H1 (cell line): ENCODE data around the gene EPB41L4B. TPM values are rescaled to one million over a fixed set of nuclear protein-coding genes. Genes with fewer than 3 reads are reported as not detected.

Source experiments
- CTCF ChIA-PET: fragments of 300-600 bp; sonication (Branson Sonifier 250); formaldehyde crosslinking; loops from one replicate; lab custom pipeline; 2021; ENCODE audit not compliant: partially characterized antibody; lab: Charles Lee
- POLR2A ChIA-PET: fragments of 300-600 bp; sonication (Branson Sonifier 250); formaldehyde crosslinking; loops from one replicate; lab custom pipeline; 2021; ENCODE audit warnings: inconsistent platforms; ENCODE audit not compliant: partially characterized antibody; lab: Charles Lee
- DNase-seq, 2 experiments: peaks; one replicate each; pipeline versions ENCODE4 v3.0.0 to v3.0.0-alpha.2; 2010 to 2022; ENCODE audit warnings: low spot score in 2 of 2, low read depth in 1 of 2, mixed read lengths in 1 of 2
- FAIRE-seq: peaks from 2 replicates; lab custom pipeline; 2011; peaks lifted over from hg19 to GRCh38; lab: Jason Lieb, UNC
- H2AFZ ChIP-seq: 2 replicates; pipeline ENCODE4 v1.8.1; 2012; ENCODE audit warnings: low read length, inconsistent platforms
- H2AK5ac ChIP-seq: 2 replicates; pipeline ENCODE4 v1.6.1; 2013; ENCODE audit warnings: low read depth, low read length
- H2BK120ac ChIP-seq: replicated peaks from 2 replicates; pipeline ENCODE3; 2013; ENCODE audit warnings: low read depth, low read length, inconsistent platforms
- H2BK12ac ChIP-seq: 2 replicates; pipeline ENCODE4 v1.6.1; 2013; ENCODE audit warnings: low read depth, low read length
- H2BK15ac ChIP-seq: 2 replicates; pipeline ENCODE4 v1.6.1; 2013; ENCODE audit warnings: low read length
- H2BK20ac ChIP-seq: 2 replicates; pipeline ENCODE4 v1.6.1; 2013; ENCODE audit warnings: low read length
- H2BK5ac ChIP-seq: 2 replicates; pipeline ENCODE4 v1.6.1; 2013; ENCODE audit warnings: low read depth, low read length
- H3K14ac ChIP-seq: 2 replicates; pipeline ENCODE4 v1.6.1; 2013; ENCODE audit warnings: inconsistent platforms; ENCODE audit not compliant: insufficient read length
- H3K18ac ChIP-seq: 2 replicates; pipeline ENCODE4 v1.6.1; 2013; ENCODE audit warnings: low read length; ENCODE audit errors: extremely low read depth
- H3K23ac ChIP-seq: 2 replicates; pipeline ENCODE4 v1.6.1; 2013; ENCODE audit warnings: inconsistent platforms; ENCODE audit not compliant: insufficient read length
- H3K23me2 ChIP-seq: 2 replicates; pipeline ENCODE4 v1.6.1; 2013; ENCODE audit warnings: low read depth, low read length
- H3K27ac ChIP-seq: 2 replicates; pipeline ENCODE4 v1.6.1; 2011; ENCODE audit warnings: low read depth, low read length, inconsistent platforms
- H3K27me3 ChIP-seq, 4 experiments: replicated peaks in 1 of 4; 1 replicate in 1 of 4; 2 replicates in 3 of 4; pipeline versions ENCODE4 v1.6.1 to v1.8.1; 2011 to 2013; ENCODE audit warnings: low read length in 3 of 4, mild to moderate bottlenecking in 3 of 4, inconsistent platforms in 2 of 4, mixed read lengths in 2 of 4, moderate library complexity in 1 of 4; ENCODE audit not compliant: control insufficient read depth in 3 of 4, insufficient read depth in 3 of 4; ENCODE audit errors: extremely low read depth in 1 of 4
- H3K36me3 ChIP-seq, 4 experiments: 2 replicates each; pipeline versions ENCODE4 v1.6.1 to v1.8.1; 2011 to 2013; ENCODE audit warnings: mild to moderate bottlenecking in 4 of 4, low read length in 3 of 4, moderate library complexity in 2 of 4, control low read depth in 1 of 4, inconsistent platforms in 1 of 4; ENCODE audit not compliant: insufficient read depth in 4 of 4, control insufficient read depth in 2 of 4
- H3K4ac ChIP-seq: replicated peaks from 2 replicates; pipeline ENCODE3; 2013; ENCODE audit warnings: low read length, low read depth, mixed read lengths, inconsistent platforms; ENCODE audit not compliant: insufficient read length
- H3K4me1 ChIP-seq, 4 experiments: replicated peaks in 1 of 4; 1 replicate in 1 of 4; 2 replicates in 3 of 4; pipeline versions ENCODE4 v1.6.1 to v1.8.1; 2011 to 2013; ENCODE audit warnings: low read length in 3 of 4, inconsistent platforms in 2 of 4, mixed read lengths in 1 of 4; ENCODE audit not compliant: insufficient read depth in 4 of 4, control insufficient read depth in 3 of 4
- H3K4me2 ChIP-seq, 2 experiments: 2 replicates each; pipeline versions ENCODE4 v1.6.1 to v1.8.1; 2011 to 2013; ENCODE audit warnings: low read depth in 2 of 2, low read length in 2 of 2, control low read depth in 1 of 2, inconsistent platforms in 1 of 2, mild to moderate bottlenecking in 1 of 2; ENCODE audit not compliant: insufficient read depth in 1 of 2
- H3K4me3 ChIP-seq, 4 experiments: fragments of 200-600, 300-600 bp in 1 of 4; sonication (generic), shearing (Covaris generic), sonication (Bioruptor Twin) in 1 of 4; 2 replicates each; pipeline versions ENCODE4 v1.5.1 to v1.8.1; 2011 to 2016; ENCODE audit warnings: low read length in 4 of 4, low read depth in 3 of 4, control low read depth in 2 of 4, inconsistent platforms in 2 of 4, mild to moderate bottlenecking in 2 of 4, mixed read lengths in 1 of 4, moderate library complexity in 1 of 4; ENCODE audit not compliant: insufficient read depth in 2 of 4; ENCODE audit errors: extremely low read depth in 1 of 4
- H3K56ac ChIP-seq: replicated peaks from 2 replicates; pipeline ENCODE3; 2013; ENCODE audit warnings: low read depth, mild to moderate bottlenecking, mixed read lengths, low read length, inconsistent platforms; ENCODE audit not compliant: insufficient read length
- H3K79me1 ChIP-seq: 2 replicates; pipeline ENCODE4 v1.6.1; 2013; ENCODE audit warnings: low read depth, low read length, control low read depth
- H3K79me2 ChIP-seq, 2 experiments: 2 replicates each; pipeline versions ENCODE4 v1.6.1 to v1.8.1; 2012 to 2013; ENCODE audit warnings: low read length in 2 of 2, mild to moderate bottlenecking in 2 of 2, inconsistent platforms in 1 of 2; ENCODE audit not compliant: insufficient read depth in 2 of 2, control insufficient read depth in 1 of 2
- H3K9ac ChIP-seq, 4 experiments: replicated peaks in 1 of 4; 1 replicate in 1 of 4; 2 replicates in 3 of 4; pipeline versions ENCODE4 v1.6.1 to v1.8.1; 2011 to 2013; ENCODE audit warnings: low read depth in 3 of 4, low read length in 3 of 4, control low read depth in 2 of 4, mild to moderate bottlenecking in 2 of 4, moderate library complexity in 2 of 4, inconsistent platforms in 1 of 4; ENCODE audit errors: extremely low read depth in 1 of 4
- H3K9me3 ChIP-seq, 2 experiments: 2 replicates each; pipeline versions ENCODE4 v1.6.1 to v1.8.1; 2012 to 2013; ENCODE audit warnings: mild to moderate bottlenecking in 2 of 2, moderate library complexity in 2 of 2, control low read depth in 1 of 2, inconsistent platforms in 1 of 2, low read depth in 1 of 2, low read length in 1 of 2, mixed read lengths in 1 of 2; ENCODE audit not compliant: insufficient read depth in 2 of 2
- H4K20me1 ChIP-seq, 2 experiments: replicated peaks in 1 of 2; 2 replicates each; pipeline versions ENCODE3 to v1.8.1; 2011 to 2013; ENCODE audit warnings: inconsistent platforms in 2 of 2, low read length in 2 of 2, mild to moderate bottlenecking in 1 of 2; ENCODE audit not compliant: insufficient read depth in 2 of 2, control insufficient read depth in 1 of 2
- H4K5ac ChIP-seq: 2 replicates; pipeline ENCODE4 v1.6.1; 2013; ENCODE audit warnings: low read length, low read depth, mixed read lengths, inconsistent platforms; ENCODE audit not compliant: insufficient read length
- H4K8ac ChIP-seq: 2 replicates; pipeline ENCODE4 v1.8.0; 2013; ENCODE audit warnings: mild to moderate bottlenecking, moderate library complexity, low read length, inconsistent platforms; ENCODE audit not compliant: insufficient read depth; ENCODE audit errors: extremely low read depth
- H4K91ac ChIP-seq: replicated peaks from 2 replicates; pipeline ENCODE3; 2013; ENCODE audit warnings: low read length, mixed read lengths, inconsistent platforms; ENCODE audit not compliant: insufficient read length
- KDM5A ChIP-seq: fragments of 200-600 bp; IDR thresholded peaks from 2 replicates; pipeline ENCODE4 v1.7.1; 2012; ENCODE audit warnings: mild to moderate bottlenecking, low read length, inconsistent platforms, mixed read lengths
- NANOG ChIP-seq: IDR thresholded peaks from 2 replicates; pipeline ENCODE4 v1.6.1; 2011; ENCODE audit warnings: low read length, low read depth, mild to moderate bottlenecking, inconsistent platforms; ENCODE audit not compliant: insufficient read depth, poor library complexity, severe bottlenecking
- RXRA ChIP-seq: IDR thresholded peaks from 2 replicates; pipeline ENCODE4 v1.6.1; 2011; ENCODE audit warnings: low read depth, mild to moderate bottlenecking, low read length, moderate library complexity; ENCODE audit not compliant: insufficient read depth
- SIN3A ChIP-seq, 2 experiments: IDR thresholded peaks in 1 of 2; conservative IDR thresholded peaks in 1 of 2; 2 replicates each; pipeline ENCODE4 v1.6.1; 2011 to 2012; ENCODE audit warnings: low read length in 2 of 2, improper control_type of control experiment in 1 of 2, low read depth in 1 of 2, mild to moderate bottlenecking in 1 of 2
- SP1 ChIP-seq: IDR thresholded peaks from 2 replicates; pipeline ENCODE4 v1.6.1; 2011; ENCODE audit warnings: low read depth, low read length
- WGBS, 2 experiments: shearing (Covaris generic) in 1 of 2; methylation state at CpG; one replicate each; pipeline versions ENCODE4 v1.1.6 to v1.1.7; 2013 to 2015; ENCODE audit warnings: low lambda C conversion rate in 2 of 2, mixed read lengths in 2 of 2, inconsistent platforms in 1 of 2, low coverage in 1 of 2, missing lambda C conversion rate in 1 of 2; ENCODE audit not compliant: insufficient replicate concordance in 2 of 2, insufficient coverage in 1 of 2, insufficient read length in 1 of 2; ENCODE audit errors: extremely low coverage in 1 of 2, missing lambda C conversion rate in 1 of 2; 5-methylcytosine and 5-hydroxymethylcytosine counted together
- polyA plus RNA-seq, 7 experiments: library from polyadenylated mRNA; depleted of rRNA in 3 of 7; stranded (reverse) in 5 of 7; unstranded in 2 of 7; fragments of >200 nt in 5 of 7; fragments of 200-250 nt in 2 of 7; gene quantifications; 1 replicate in 5 of 7; 2 replicates in 1 of 7; 4 replicates in 1 of 7; pipeline versions ENCODE4 v1.2.1 to v1.2.3, GENCODE V29; 2011 to 2013; ENCODE audit warnings: missing spikeins in 2 of 7, mixed read lengths in 2 of 7
- total RNA-seq: library from RNA; stranded (reverse); fragmentation: NEBNext Ultra II Directional; extraction: Animal tissue kit (Norgen Biotek cat#: 25700); gene quantifications from 2 replicates; pipeline ENCODE4 v1.2.1, GENCODE V29; 2021

EPB41L4B gene
- total and polyA plus RNA-seq, 2 of the 8 experiments (the other 6 are each of a cell fraction or from before 2014, with no cell fraction given), result 11.9 to 25.0 TPM

- no peaks in the 10 kb centered on the region for H3K79me2 ChIP-seq
- FAIRE-seq (no peak), DNase-seq (no peak)
- H3K4ac ChIP-seq, result no peak overlapping the region
- H2AK5ac ChIP-seq, result no peak overlapping the region
- H3K56ac ChIP-seq, result no peak overlapping the region
- no peaks in the 10 kb centered on the region for H3K79me1 ChIP-seq
- H4K8ac ChIP-seq, result no peak overlapping the region
- no peaks in the 10 kb centered on the region for H3K23me2 ChIP-seq
- H3K27ac ChIP-seq, result no peak overlapping the region
- H4K5ac ChIP-seq, result no peak overlapping the region
- H3K9me3 ChIP-seq, result no peaks in the 10 kb centered on the region
- H4K91ac ChIP-seq, result no peak overlapping the region
- H3K14ac ChIP-seq, result no peak overlapping the region
- no peak overlapping the region for H2BK120ac ChIP-seq
- H3K4me2 ChIP-seq, result no peak overlapping the region
- H3K18ac ChIP-seq, result no peak overlapping the region
- H3K23ac ChIP-seq, result no peak overlapping the region
- H3K9ac ChIP-seq, result no peak overlapping the region
- no peak overlapping the region for H2BK15ac ChIP-seq
- H2BK5ac ChIP-seq, result no peak overlapping the region
- H3K27me3 ChIP-seq, result peaks cover 0 to 3% (median 0%) of the 10 kb centered on the region in 4 experiments; a peak in 2 of 7 replicates
- no peak overlapping the region for H2BK20ac ChIP-seq
- H3K4me3 ChIP-seq, result no peak overlapping the region
- H2BK12ac ChIP-seq, result no peak overlapping the region
- H2AFZ ChIP-seq, result no peak overlapping the region
- no peaks in the 10 kb centered on the region for H4K20me1 ChIP-seq
- TF ChIP-seq NANOG (no peak), RXRA (no peak), SP1 (no peak), KDM5A (no peak), SIN3A (conservative IDR thresholded peaks at IDR 0.05 in 1 of 2, IDR thresholded peaks at IDR 0.05 in 1 of 2; ENCODE audit: low read depth in 1 of 2, low read length in 2 of 2) (no peak)
- WGBS, 2 experiments, result 96% methylated on average over 3 of the region's 3 CpGs; no CpG with 5 or more reads in 1 of the 2 experiments
- CTCF ChIA-PET, result interaction anchor here (1.0 to 1.9 kb wide), 3 partner anchors 9 to 121 kb away, joined by 3 to 7 read pairs (median 3); no protein-coding TSS in a partner anchor
- H3K36me3 ChIP-seq, result no peaks in the 10 kb centered on the region
- H3K4me1 ChIP-seq, result no peaks in the 10 kb centered on the region
- POLR2A ChIA-PET, result no interaction called here
Observed at GRCh38 chr9:109224751-109225150, 96.1 kb downstream of the EPB41L4B start.
